Heart left ventricle (tissue), 16 donors: ENCODE results near the gene KIR2DL1. TPM values are rescaled to one million over a fixed set of nuclear protein-coding genes. Genes with fewer than 3 reads are reported as not detected.
"Not testable (repeated sequence)": the region's sequence is repeated elsewhere in the genome, so short reads cannot be mapped to it uniquely, and the experiment has no call there.

ENCODE experiments used
- ATAC-seq, 4 donors: fragments of 200-7000 bp; cut with Tn5 transposase; one replicate each; pipeline ENCODE4 v1.9.1; 2020 to 2022; ENCODE audit warnings: moderate library complexity in 4 of 4, mild to moderate bottlenecking in 3 of 4, moderate number of reproducible peaks in 1 of 4
- DNase-seq, 5 donors: peaks; one replicate each; pipeline ENCODE4 v3.0.0-alpha.2; 2020
- H3K27ac ChIP-seq, 12 donors: fragments of 200-600 bp; sonication (generic) in 4 of 12; one replicate each; pipeline versions ENCODE4 v1.5.0 to v1.8.0; 2016 to 2022; ENCODE audit warnings: mild to moderate bottlenecking in 2 of 12
- H3K27me3 ChIP-seq, 9 donors: fragments of 200-600 bp; sonication (generic) in 2 of 9; one replicate each; pipeline versions ENCODE4 v1.5.1 to v1.8.0; 2016 to 2022; ENCODE audit warnings: mild to moderate bottlenecking in 3 of 9
- H3K36me3 ChIP-seq, 9 donors: fragments of 200-600 bp; sonication (generic) in 2 of 9; one replicate each; pipeline versions ENCODE4 v1.5.0 to v1.8.0; 2018 to 2022; ENCODE audit warnings: mild to moderate bottlenecking in 2 of 9
- H3K4me1 ChIP-seq, 12 donors: fragments of 200-600 bp; sonication (generic) in 4 of 12; one replicate each; pipeline versions ENCODE4 v1.5.0 to v1.8.0; 2016 to 2022; ENCODE audit warnings: mild to moderate bottlenecking in 3 of 12
- H3K4me3 ChIP-seq, 12 donors: fragments of 200-600 bp; sonication (generic) in 4 of 12; one replicate each; pipeline versions ENCODE4 v1.5.0 to v1.8.0; 2017 to 2022; ENCODE audit warnings: mild to moderate bottlenecking in 9 of 12, moderate library complexity in 4 of 12
- H3K9me3 ChIP-seq, 12 donors: fragments of 200-600 bp; sonication (generic) in 4 of 12; one replicate each; pipeline versions ENCODE4 v1.5.0 to v1.8.0; 2016 to 2022; ENCODE audit warnings: mild to moderate bottlenecking in 1 of 12
- CTCF ChIP-seq, 12 donors: fragments of 200-600 bp; sonication (generic) in 4 of 12; IDR thresholded peaks; one replicate each; pipeline versions ENCODE4 v1.5.0 to v1.8.0; 2018 to 2022; ENCODE audit warnings: antibody characterized with exemption in 12 of 12, mild to moderate bottlenecking in 5 of 12
- POLR2A ChIP-seq, 2 donors: fragments of 450-650 bp; IDR thresholded peaks; one replicate each; pipeline ENCODE4 v1.6.1; 2017; ENCODE audit warnings: antibody characterized with exemption in 2 of 2, mild to moderate bottlenecking in 2 of 2, moderate library complexity in 2 of 2
- WGBS, 4 donors: extraction: QIAGEN DNeasy Blood & Tissue Kit in 2 of 4; methylation state at CpG; one replicate each; pipeline versions ENCODE4 v1.1.5 to v1.1.7; 2013 to 2018; 5-methylcytosine and 5-hydroxymethylcytosine counted together
- intact Hi-C, 10 donors: fragments of 100-400 bp; cut with DNase I; formaldehyde crosslinking; loops; one replicate each; pipeline versions ENCODE4 v1.11.1 to v1.14.2; 2022
- polyA plus RNA-seq, 2 donors: library from polyadenylated mRNA; stranded (reverse); fragments of 200-250 nt; gene quantifications; one replicate each; pipeline ENCODE4 v1.2.3, GENCODE V29; 2013
- total RNA-seq, 9 donors: library from RNA; depleted of rRNA in 2 of 9; stranded (reverse); fragments of >200 nt in 2 of 9; fragmentation: NEBNext Ultra II Directional in 3 of 9; extraction: Animal tissue kit (Norgen Biotek cat#: 25700) in 3 of 9; gene quantifications; one replicate each; pipeline versions ENCODE4 v1.1.0 to v1.2.4, GENCODE V29; 2016 to 2023
- donor health status: ischemic (EF 13 %, LVEDD 7.1; RV severe dilation, severe dysfunction).
- donor health status: healthy with polysubstance abuse.
- donor health status: DM: no; HTN: yes; CAD: no.
- donor health status: DM: no; HTN: no; CAD: no.
- donor health status: ischemic (EF 25% LVEDD 6.9; RV normal size, moderate dysfunction).
- donor health status: ischemic (EF 25% LVEDD 5.7; RV mildly dilated, moderate dysfunction).
- donor health status: healthy.
- donor health status: DM: yes; HTN: yes; CAD: no.
- donor health status: ischemic (EF 35%, LVEDD 5.7; RV mildly dilated, moderate dysfunction).
- donor health status: nonischemic (EF 11% LVEDD 7.7; RV severe dilation, severe dysfunction).
- donor health status: DM: yes; HTN: yes; CAD: no.
- donor health status: PGD.
- donor health status: ischemic (EF 29% LVEDD 5.4; RV normal size, mild dysfunction).
- donor health status: nonischemic (EF 23%, LVEDD 6.1; RV moderate dilation, normal function).

KIR2DL1 gene
- total and polyA plus RNA-seq, 11 donors, result 0.19 TPM; not detected in 10

- WGBS, 4 donors, result 49 to 59% (median 56%) methylated on average over 3 of the region's 3 CpGs
- no peak for ATAC-seq
- H3K36me3 ChIP-seq, result no peaks in the 10 kb centered on the region
- H3K4me3 ChIP-seq, result no peak overlapping the region
- TF ChIP-seq CTCF (IDR thresholded peaks at IDR 0.05) (no peak), POLR2A (IDR thresholded peaks at IDR 0.05) (no peak)
- no peaks in the 10 kb centered on the region for H3K4me1 ChIP-seq
- peaks cover 0 to 7% (median 0%) of the 10 kb centered on the region in 9 donors for H3K27me3 ChIP-seq
- no peak for DNase-seq
- intact Hi-C loops, result no loop called here
- H3K9me3 ChIP-seq, result peaks cover 0 to 7% (median 0%) of the 10 kb centered on the region in 12 donors
- H3K27ac ChIP-seq, result no peak overlapping the region
These were observed 41.4 kb upstream of the KIR2DL1 start for GRCh38 chr19:54728167-54728566.

DNA sequence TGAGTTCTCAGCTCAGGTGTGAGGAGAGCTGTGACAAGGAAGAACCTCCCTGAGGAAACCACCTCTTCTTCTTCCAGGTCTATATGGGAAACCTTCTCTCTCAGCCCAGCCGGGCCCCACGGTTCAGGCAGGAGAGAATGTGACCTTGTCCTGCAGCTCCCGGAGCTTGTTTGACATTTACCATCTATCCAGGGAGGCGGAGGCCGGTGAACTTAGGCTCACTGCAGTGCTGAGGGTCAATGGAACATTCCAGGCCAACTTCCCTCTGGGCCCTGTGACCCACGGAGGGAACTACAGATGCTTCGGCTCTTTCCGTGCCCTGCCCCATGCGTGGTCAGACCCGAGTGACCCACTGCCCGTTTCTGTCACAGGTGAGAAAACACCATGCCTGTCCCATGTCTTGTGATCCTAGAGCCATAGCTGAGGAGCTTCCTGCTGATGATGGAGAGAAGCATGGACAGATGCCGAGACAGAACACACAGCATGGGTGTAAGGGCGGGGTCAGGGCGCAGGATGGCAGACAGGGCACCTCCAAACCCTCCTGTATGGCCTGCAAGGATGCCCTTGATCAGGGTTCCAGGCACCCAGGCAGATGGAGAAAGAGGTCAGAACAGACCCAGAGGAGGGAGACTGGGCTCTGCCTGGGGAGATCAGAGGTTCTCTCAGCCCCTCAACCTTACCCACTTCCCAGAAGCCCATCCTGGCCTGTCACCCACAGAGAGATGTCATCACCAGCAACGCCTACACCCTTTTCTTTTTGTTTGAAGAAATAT is 40.0 kb upstream of the KIR2DL1 start:
- WGBS, 4 donors, result 65 to 68% (median 66%) methylated on average over 10 to 15 of the region's 15 CpGs
- DNase-seq, result no peak
- Histone ChIP-seq H3K36me3 (no peaks in the 10 kb centered on the region), H3K9me3 (peaks cover 0 to 10% (median 0%) of the 10 kb centered on the region in 12 donors), H3K4me1 (no peaks in the 10 kb centered on the region), H3K27ac (no peak overlapping the region), H3K27me3 (peaks cover 0 to 7% (median 0%) of the 10 kb centered on the region in 9 donors), H3K4me3 (no peak overlapping the region)
- TF ChIP-seq CTCF (IDR thresholded peaks at IDR 0.05) (no peak), POLR2A (IDR thresholded peaks at IDR 0.05) (no peak)
- ATAC-seq, result no peak
- intact Hi-C loops, result no loop called here

- Histone ChIP-seq H3K36me3 (no peaks in the 10 kb centered on the region), H3K4me3 (no peak overlapping the region), H3K9me3 (peaks cover 0 to 10% (median 0%) of the 10 kb centered on the region in 12 donors), H3K27ac (no peak overlapping the region), H3K4me1 (no peaks in the 10 kb centered on the region), H3K27me3 (peaks cover 0 to 7% (median 0%) of the 10 kb centered on the region in 9 donors)
- 48 to 58% (median 54%) methylated on average over 8 of the region's 8 CpGs for WGBS, 4 donors
- TF ChIP-seq CTCF (IDR thresholded peaks at IDR 0.05) (no peak), POLR2A (IDR thresholded peaks at IDR 0.05) (no peak)
- DNase-seq, result no peak
- intact Hi-C loops, result no loop called here
- ATAC-seq, result no peak
These were observed 38.4 kb upstream of the KIR2DL1 start for GRCh38 chr19:54731191-54731590.

- WGBS, 4 donors, result 84 to 88% (median 88%) methylated on average over 14 to 16 of the region's 16 CpGs
- intact Hi-C loops, result loop anchor here in 3 of 10 donors (2.0 to 5.0 kb wide), 2 partner anchors 109 to 110 kb away; no protein-coding TSS in a partner anchor
- H3K4me1 ChIP-seq, H3K4me3 ChIP-seq, DNase-seq, ATAC-seq, H3K9me3 ChIP-seq, H3K36me3 ChIP-seq, H3K27ac ChIP-seq, H3K27me3 ChIP-seq: not testable (repeated sequence)
These were observed 31.3 kb upstream of the KIR2DL1 start, which contains the start of gene KIR2DL3 for GRCh38 chr19:54738306-54738705. TSS of gene KIR2DL3 (plus strand) at chr19:54738513. CDS start at chr19:54738546, 33 bp downstream.
